T-helper 22 cell (primary cell): Measurements from ENCODE around the gene MINDY4.

Experiments used
- DNase-seq: peaks from one replicate; pipeline ENCODE4 v3.0.0-alpha.2; 2020; ENCODE audit warnings: low read depth

Gene MINDY4

DNA sequence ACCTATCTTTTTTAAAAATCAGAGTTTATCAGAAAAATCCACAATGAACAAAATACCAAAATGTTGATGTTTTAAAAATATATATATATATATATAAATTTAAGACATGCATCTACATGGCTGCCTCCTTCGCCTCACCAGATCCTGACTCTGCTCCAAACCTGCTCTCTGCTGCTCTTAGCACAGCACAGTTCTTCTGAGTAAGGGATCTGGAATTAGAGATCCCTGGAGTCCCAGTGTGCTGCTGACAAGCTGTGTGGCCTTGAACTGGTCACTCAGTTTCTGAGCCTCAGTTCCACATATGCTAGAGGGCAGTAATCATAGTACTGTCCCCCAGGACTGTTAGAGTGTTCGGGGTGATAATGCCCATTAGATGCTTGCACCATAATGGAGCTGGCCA is 87.4 kb downstream of the MINDY4 start:
- no peak for DNase-seq

GRCh38 chr7:30859202-30859939 is 88.2 kb downstream of the MINDY4 start:
- DNase-seq: no peak

GRCh38 chr7:30859940-30860496 is 88.8 kb downstream of the MINDY4 start:
- no peak for DNase-seq

DNA sequence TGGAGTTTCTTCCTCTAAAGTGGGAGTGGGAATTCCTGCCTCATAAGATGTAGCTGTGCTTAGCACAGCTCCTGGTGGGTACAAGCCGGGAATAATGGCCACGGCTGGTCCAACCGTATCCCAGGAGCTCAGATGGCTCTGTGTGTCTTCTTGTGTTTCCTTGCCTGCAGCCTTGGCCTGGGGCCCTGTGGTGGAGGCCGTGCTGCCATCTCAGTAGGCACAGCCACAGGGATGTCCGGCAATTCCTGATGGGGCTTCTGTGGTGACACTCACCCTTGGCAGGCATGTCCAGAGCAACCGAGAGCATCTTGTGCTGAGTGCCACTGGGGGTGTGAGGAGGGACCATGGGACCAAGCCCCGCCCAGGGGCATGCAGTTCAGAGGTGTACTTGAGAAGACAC is 90.4 kb downstream of the MINDY4 start:
- DNase-seq: no peak

- DNase-seq: no peak
Measured at GRCh38 chr7:30862995-30863705, 91.9 kb downstream of the MINDY4 start.

DNA sequence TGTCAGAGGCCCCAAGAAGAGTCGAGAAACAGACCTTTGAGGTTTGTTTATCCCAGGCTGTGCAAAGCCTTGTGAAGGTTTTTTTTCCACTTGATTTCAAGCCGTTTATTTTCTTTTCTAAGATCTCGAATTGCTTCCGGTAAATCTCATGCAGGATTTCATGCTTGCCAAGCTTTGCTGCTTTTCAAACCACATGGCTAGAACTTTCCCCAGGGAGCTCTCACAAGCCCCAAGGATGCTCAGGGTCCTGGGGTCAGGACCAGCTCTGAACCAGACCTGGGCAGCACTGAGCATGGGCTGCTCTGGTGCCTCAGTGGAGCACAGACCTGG is 92.5 kb downstream of the MINDY4 start:
- no peak for DNase-seq

DNA sequence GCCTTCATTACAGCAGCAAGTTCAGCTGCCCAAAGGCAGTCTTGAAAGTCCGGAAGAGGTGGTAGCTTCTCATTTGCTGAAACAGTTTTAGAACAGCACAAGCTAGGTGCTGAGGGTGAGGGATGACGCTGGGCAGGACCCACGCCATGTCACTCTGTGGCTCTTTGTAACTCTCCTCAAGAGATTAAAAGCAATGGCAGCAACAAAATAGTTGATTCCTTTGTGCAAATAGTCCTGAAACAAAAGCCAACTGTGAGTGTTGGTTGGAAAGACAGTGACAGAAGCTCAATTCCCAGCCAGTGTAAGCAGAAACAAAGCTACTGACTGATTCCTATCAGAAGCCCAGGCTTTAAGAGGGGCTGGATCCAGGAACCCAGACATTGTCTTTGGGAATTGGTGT is 92.9 kb downstream of the MINDY4 start:
- no peak for DNase-seq

DNA sequence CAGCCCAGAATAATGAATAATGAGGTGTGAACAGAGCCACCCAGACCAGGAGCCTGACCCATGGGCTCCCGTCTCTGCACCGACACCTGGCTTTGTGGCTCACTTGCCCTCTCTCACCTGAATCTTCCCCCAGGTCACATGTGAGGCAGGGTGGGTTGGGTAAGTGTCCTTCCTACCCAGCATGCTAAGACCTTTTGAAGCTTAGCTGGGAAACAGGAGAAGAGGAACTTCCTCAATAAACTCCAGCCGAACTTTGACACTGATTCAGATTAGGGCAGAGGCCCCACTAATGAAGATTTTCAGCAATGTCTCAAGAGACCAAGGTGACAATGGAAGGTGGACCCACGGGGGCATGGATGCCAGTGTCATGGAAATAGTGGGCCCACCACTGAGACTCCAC is 93.9 kb downstream of the MINDY4 start:
- DNase-seq: no peak

DNA sequence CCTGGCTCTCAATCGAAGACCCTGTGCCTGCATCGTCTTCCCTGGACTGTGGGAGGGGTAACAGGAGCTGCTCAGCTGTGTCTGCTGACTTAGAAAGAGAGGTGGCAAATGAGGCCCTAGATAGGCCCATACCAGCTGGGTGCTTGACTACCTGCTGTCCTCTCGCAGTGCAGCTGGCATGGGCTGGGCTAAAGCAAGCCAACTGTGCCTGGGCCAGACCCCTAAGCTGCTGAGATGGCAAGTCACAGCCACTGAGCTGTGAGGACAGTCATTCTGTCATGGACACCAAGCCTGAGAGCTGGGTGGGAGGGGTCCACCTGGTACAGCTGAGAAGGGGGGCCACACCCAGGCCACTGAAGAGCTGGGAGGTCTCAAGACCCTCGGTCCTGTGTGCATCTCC is 94.6 kb downstream of the MINDY4 start:
- DNase-seq: no peak

DNA sequence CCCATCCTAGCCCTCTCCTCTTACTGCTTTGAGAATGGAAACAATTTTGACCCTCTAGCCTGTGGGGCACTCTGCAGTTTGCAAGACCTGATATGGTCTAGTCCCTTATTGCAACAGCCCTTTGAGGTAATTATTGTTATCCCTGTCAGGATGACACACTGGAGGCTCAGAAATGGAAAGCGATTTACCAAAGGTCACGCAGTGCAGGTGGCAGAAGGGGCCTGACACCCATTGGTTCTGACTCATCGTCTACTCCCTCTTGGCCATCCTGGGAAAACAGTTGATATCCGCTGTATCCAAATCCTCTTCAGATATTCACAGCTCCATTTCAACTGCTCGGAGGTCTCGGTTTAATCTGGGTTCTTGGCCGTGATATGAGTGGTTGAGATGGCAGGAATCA is 95.7 kb downstream of the MINDY4 start:
- DNase-seq: no peak

DNA sequence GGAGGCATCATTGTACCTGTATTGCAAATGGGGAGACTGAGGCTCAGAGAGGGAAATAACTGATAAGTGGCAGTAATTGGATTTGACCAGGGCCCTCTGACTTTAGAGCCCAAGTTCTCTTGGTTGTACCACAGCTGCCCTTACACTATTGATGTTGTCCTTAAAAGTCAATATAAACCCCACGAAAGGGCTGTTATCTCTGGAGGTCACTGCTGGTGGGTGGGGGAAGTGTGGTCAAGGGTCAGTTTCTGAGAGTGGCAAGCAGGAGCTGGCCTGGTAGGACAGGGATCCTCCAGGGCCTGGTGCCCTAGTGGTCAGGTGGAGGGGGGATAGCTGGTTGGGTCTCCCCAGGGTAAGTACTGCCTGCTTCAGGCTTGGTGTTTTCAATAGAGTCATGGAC is 96.3 kb downstream of the MINDY4 start:
- no peak for DNase-seq

- DNase-seq: no peak
Measured at GRCh38 chr7:30869794-30870611, 98.8 kb downstream of the MINDY4 start.

- no peak for DNase-seq
Measured at GRCh38 chr7:30870821-30871518, 99.8 kb downstream of the MINDY4 start.

- DNase-seq: no peak
Measured at GRCh38 chr7:30871655-30872054, 100.4 kb downstream of the MINDY4 start.

DNA sequence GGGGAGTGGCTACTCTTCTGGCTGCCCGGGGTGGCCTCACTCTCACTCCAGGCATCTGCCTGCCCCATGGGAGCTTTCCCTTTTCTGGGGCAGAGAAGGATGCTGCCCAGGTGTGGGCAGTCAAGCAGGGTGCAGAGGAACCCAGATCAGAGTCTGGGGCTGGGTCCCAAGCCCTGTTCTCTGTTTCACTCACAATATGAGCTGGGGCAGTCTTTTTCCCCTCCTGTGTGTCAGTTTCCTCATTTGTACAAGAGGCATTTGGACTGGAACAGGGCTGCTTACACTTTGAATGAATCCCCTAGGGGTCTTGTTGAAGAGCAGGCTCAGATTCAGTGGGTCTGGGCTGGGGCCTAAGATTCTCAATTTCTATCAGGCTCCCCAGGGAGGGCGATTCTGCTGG is 102.0 kb downstream of the MINDY4 start:
- no peak for DNase-seq

DNA sequence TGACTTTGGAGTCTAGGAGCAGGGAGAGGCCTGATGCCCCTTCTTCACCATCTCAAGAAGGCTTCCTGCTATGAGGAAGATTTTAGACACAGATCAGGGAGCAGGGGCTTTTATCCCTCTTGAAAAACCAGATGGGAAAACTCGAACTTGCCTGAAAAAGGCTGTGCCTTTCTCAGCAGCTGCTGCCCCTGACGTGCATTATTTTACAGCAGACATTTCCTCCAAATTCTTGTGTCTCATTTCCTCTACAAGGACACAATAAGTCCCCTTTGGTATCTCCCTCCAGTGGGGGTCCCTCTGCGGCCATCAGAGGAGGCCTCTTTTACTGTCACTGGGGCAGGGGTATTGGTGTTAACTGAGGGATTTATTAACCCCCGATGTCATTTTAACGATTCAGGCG is 102.4 kb downstream of the MINDY4 start:
- no peak for DNase-seq

GRCh38 chr7:30874656-30875302 is 103.6 kb downstream of the MINDY4 start:
- DNase-seq: no peak

DNA sequence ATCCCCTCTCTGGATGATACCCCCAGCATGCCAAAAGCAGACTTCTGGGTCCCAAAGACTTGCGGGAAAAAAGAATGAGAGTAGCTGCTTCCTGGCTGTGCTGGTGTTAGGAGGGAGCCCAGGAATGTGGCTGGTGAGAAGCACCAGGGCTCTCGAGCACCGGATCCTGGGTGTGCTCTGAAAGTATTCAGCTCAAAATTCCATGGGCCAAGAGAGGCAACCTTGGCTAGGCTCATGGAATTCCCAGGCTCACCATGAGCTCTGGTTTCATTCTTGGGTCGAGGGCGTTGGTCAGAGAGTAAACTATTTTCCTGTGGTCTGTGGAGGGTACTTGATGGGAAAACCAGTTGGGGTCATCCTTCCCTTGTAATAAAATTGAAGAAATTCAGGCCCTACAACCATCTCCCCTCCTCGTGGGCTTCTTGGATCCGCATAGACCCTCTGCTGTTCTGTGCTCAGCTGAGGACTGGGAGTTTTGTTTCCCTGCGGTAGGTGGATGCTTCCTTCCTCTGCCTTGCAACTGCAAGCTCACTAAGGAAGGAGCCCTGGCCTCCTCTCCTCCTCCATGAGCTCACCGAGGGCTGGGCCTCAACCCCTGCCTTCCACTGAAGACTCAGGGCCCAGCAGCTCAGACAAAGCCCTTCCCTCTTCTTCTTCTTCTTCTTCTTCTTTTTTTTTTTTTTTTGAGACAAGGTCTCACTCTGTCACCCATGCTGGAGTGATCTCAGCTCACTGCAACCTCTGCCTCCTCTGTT is 106.0 kb downstream of the MINDY4 start:
- DNase-seq: no peak

GRCh38 chr7:30877993-30878392 is 106.8 kb downstream of the MINDY4 start:
- no peak for DNase-seq

DNA sequence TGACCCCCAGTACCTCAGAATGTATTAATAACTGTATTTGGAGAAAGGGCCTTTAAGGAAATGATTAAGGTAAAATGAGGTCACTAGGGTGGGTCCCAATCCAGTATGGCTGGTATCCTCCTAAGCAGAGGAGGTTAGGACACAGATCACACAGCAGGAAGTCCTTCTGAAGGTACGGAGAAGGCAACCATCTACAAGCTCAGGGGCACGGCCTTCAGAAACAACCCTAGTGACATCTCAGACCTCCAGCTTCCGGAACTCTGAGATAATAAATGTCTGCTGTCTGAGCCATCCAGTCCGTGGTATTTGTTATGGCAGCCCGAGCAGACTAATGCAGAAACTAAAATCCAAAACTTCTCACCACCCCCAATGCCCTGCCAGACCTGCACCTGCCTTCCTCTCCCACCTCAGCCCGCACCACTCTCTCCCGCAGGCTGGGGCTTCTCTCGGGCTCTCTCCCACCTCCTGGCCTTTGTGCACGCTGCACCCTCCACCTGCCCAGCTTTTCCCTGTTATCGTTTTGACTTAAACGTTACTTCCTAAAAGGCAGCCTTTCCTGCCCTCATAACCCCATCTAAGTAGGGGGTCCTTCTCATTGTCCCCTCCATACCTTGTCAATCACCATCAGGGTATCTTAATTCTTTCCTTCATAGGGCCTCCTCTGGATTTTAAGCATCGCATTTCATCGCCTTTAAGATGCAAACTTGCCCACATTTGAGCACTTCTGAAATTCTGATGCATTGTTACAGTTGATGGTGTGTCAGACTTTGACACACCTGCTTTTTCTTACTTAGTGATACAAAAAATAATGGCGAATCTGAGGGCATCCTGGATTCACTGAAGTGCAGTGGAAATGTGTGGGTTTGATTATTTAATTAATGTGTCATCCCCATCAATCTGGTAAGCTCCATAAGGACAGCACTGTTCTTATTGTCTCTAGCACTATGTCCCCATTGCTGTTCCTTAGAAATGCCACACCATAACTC is 108.2 kb downstream of the MINDY4 start:
- DNase-seq: no peak
